GM19324 (cell line): Measurements from ENCODE around the gene PIP5K1B.

Experiments
- ATAC-seq: cut with Tn5 transposase; IDR thresholded peaks from one replicate; pipeline ENCODE4 v1.9.1; 2021; ENCODE audit warnings: mild to moderate bottlenecking, moderate library complexity; ENCODE audit not compliant: unreplicated experiment, low FRiP score

Gene PIP5K1B

DNA sequence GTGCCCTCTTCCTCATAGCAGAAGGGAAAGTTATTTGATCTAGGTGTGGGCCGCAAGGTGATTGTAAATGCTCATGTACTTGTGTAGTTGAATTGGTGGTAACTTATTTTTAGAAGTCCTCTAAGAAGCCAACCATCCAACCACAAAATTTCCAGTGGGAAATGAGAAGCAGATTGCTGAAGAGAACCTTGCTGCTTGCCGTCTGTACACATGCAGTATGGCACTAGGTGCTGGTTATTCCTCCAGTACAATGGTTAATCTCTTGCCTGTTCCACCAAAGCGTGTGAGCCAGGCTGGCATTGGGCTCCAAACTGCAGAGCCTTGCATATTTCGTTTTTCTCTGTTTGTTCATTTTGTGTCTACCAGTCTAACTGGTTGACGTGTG, 28.0 kb downstream of the PIP5K1B start:
- no peak for ATAC-seq

DNA sequence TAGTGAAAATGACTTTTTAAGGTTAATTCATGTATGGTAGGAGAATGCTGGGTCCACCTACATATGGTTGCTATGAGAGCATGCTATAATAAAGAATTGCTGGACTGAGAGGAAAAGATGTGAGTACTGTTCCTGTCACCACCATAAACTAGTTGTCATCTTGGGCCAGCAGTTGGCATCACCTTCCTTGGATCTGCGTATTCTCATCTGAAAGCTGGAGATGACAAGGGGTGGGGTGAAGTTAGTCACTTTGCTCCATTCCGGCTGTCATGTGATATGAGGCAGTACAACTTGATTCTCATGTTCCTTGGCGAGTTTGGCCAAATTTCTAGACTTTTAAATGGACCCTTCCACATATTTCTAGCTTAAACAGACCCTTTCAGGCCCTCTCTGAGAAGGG, 33.3 kb downstream of the PIP5K1B start:
- ATAC-seq, result no peak

DNA sequence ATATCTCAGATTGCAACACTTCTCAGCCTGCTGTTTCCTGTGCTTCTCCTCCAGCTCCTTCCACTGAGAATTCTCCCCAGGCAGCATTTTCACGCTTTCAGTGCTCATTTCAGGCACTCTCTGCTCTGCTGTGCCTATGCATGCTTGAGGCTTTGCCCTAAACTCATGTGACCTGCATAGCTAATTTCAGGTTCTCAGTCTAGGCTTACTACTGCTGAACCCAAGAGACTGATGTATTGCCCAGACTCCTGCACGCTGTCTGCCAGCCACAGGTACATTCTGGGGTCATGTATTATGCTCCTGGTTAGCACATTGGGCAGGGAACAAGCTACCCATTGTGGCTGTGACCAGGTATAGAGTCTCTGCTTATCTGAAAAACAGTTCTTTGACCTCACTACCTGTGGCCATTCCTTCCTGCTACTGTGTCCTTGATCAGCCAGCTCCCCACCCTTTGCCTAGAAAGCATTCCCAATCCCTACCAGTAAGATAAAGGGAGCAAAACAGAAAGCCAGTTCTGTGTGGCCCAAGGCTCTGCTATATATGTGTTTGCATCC, 34.7 kb downstream of the PIP5K1B start:
- ATAC-seq, result no peak

DNA sequence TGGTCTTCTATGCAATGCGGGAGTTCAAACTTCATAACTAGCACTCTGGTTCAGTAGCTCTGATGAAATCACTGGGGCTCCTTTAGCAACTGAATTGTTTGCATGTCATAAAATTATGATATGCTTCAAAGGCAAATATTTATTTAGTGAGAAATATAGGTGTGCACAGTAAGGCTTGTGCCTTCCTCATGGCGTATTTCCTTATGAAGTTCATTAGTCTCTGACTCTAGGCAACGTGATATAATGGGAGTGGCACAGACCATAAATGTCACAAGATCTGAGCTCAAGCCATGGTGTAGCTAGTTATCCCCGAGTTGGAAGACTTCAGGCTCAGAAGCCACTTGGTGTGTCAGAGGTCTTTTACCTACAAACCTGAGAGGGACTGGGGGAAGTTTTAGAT, 35.5 kb downstream of the PIP5K1B start:
- no peak for ATAC-seq

GRCh38 chr9:68741234-68741633, 36.2 kb downstream of the PIP5K1B start:
- no peak for ATAC-seq

GRCh38 chr9:68741704-68742332, 36.8 kb downstream of the PIP5K1B start:
- ATAC-seq, result no peak

- no peak for ATAC-seq
Measured at GRCh38 chr9:68742333-68742730, 37.3 kb downstream of the PIP5K1B start.

DNA sequence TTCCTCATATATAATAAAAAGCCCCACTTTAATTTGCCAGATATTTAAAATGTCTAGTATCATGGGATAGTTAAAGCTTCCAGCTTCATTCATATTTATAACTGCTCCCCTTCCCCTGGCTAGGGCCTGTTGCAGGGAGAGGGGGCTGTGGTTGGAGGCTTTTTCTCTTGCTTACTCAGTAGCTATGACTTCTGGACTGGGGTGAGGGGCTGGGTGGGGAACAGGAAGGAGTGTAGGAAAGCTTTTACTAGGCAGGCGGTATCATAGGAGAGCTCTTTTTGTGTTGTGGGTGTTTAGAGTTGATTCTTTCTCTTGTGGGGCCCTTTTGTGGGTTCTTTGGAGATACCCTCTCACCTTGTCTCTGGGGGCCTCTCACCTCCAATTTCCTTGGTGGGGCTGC, 39.4 kb downstream of the PIP5K1B start:
- no peak for ATAC-seq

- no peak for ATAC-seq
Measured at GRCh38 chr9:68746525-68746924, 41.5 kb downstream of the PIP5K1B start.

DNA sequence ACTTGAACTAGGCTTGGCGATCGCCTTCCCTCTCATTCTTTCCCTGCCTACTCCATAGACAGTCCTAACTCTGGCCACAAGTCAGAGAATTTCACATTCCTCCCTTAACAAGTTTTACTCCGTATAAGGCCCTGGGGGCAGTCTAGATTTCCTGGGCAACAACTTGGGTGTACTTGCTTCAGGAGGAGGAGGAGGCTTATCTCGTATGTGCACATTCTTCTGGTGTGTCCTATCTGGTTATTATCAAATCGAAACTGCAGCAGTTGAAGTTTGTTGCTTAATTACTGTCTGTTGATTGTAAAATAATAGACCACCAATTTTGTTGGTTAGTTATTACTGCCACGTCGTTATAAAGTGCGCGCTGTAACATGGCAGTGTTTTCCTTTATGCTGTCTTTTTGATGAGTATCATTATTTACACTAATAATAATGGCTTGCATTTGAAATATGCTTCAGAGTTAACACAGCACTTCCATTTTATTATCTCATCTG, 42.0 kb downstream of the PIP5K1B start:
- ATAC-seq, result no peak

DNA sequence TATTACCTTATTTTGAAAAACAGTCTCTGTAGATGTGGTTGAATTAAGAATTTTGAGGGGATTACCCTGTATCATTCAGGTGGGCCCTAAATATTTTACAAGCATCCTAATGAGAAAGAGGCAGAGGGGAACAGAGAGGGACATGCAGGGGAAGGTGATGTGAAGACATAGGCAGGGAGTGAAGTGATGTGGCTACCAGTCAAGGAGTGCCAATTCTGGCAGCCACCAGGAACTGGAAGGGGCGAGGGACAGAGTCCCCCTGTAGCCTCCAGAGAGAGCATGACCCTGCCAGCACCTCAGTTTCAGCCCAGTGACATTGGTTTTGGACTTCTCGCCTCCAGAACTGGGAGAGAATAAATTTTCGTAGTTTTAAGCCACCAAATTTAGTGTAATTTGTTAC, 44.1 kb downstream of the PIP5K1B start:
- ATAC-seq, result no peak

DNA sequence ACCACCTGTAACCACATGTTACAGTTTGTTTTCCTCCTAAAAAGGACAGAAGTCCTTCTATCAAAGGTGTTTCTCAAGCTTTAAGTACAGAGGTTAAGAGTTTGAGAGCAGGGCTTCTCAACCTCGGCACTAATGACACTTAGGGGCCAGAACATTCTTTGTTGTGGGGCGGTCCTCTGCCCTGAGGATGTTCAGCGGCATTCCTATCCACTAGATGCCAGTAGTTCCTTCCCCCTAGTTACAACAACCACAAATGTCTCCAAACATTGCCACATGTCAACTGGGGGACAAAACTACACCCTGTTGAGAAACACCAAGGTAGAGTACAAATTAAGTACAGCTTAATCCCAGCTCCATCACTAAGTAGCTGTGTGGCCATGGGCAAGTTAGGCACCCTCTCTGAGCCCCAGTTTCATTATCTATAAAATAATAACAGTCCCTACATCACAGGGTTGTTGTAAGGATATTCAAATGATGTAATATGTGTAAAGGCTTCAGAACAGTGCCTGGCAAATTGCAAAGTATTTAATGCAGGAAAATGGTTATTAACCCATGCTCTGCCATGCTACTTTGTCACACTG, 44.6 kb downstream of the PIP5K1B start:
- ATAC-seq, result no peak

GRCh38 chr9:68750255-68750654, 45.2 kb downstream of the PIP5K1B start:
- no peak for ATAC-seq

DNA sequence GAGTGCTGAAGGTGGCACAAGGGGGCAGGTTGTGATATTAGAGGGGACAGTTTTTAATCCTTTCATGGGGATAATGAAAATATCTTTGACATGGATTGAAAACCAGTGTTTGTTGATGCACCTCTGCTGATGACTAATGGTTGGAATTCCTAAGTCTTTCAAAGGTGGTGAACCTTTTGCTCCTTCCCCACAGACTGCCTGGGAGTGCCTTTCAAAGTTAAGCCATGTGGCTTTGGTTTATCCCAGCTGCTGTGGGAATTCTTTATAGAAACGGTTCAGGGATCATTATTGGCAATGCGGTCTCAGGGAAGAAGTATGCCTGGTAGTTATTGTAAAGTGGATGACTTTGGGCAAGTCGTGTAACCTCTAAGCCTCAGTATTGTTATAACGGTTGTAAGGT, 45.7 kb downstream of the PIP5K1B start:
- ATAC-seq, result no peak

DNA sequence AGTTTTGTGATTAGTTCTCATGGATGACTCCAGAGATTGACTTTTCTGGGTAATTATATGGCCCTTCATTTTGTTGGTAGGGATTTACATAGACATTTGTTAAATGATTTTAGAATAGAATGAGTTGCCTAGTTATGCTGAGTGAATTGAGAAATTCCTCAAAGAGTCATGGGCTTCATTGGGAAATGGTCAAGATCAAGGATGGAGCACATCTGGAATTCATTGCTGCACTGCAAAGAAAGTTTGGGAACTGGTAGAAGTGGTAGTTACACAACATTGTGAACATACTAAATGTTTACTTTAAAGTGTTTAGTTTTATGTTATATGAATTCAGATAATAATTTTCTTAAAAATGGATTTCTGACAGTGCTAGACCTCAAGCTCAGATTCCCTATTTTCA, 46.5 kb downstream of the PIP5K1B start:
- no peak for ATAC-seq

DNA sequence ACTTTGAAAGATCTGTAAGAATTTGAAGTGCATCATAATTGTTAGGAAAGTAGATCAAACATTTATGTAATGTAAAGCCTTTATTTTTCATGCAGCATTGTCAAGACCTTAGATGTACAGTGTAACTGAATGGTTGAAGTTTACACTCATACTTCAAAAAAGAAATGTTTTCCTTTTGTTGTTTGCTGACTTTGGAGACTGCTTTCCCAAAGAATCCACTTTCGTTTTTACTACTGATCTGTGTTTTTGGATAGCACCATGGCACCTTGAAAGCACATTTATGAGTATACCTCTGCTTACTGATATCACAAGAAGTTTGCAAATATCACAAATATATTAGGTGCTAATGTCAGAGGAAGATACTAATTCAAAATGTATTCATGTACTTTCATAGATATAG, 50.0 kb downstream of the PIP5K1B start:
- ATAC-seq, result no peak

DNA sequence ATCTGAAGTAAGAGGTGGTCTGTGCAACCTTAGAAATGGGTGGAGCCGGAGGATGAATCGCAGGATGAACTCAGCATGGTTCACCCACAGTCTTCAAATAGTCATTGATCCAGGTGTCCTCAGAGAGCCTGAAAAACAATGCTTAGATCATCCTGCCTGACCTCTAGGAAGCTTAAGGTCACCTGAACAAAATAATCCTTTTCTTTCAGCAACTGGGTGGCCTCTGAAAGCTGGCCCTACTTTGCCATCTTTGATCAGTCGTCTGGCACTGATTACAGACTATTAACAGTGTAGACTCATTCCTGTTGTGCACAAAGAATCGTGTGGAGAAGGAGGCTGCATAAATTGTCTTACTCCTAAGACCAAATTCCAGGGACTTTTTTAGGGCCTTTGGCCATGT, 50.7 kb downstream of the PIP5K1B start:
- ATAC-seq, result no peak

DNA sequence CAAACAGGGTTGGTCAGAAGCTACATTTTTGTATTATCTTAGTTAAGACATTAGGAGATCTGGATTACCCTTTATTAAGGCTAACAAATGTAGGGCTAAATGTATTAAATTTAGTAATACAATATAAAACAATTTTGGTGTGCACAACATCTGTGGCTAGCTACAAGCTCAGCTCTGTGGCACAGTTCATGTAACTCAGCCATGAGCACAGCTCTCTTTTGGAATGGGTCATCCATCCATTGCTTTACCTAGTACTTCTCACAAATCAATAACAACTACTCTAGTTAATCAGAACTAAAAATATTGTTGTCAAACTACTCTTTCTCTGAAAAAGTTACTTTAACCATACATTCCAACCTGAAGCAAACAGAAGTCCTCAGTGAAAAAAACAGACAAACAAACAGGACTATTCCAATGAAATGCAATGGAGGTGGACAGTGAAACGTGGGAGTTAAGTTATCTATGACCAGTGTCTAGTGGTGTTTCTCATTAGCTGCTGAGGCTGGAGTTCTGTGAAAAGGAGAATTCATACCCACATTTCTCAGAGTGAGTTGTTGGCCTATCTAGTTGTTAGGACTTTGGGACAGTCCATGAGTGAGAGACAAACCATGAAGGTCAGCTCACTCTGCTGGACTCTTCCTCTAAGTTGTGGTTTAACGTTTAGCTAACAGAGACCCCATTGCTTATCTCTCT, 55.1 kb downstream of the PIP5K1B start:
- no peak for ATAC-seq

GRCh38 chr9:68760674-68761333, 55.8 kb downstream of the PIP5K1B start:
- ATAC-seq, result no peak

- no peak for ATAC-seq
Measured at GRCh38 chr9:68762570-68762969, 57.5 kb downstream of the PIP5K1B start.

DNA sequence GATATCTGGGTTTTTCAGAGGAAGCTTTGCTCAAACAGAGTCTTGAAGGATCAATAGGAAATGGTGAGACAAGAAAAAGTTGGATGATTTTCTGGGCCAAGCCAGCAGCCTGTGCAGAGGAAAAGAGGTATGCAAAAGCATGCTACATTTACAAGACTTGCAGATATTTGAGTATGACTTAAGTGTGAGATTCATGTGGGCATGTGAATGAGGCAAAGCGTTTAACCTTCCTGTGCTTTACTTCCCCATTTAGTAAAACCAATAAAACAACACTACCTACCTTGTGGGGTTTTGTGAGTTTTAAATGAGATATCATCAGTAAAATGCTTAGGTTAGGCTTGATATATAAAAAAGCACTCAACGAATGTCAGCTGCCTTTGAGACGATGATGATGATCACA, 58.1 kb downstream of the PIP5K1B start:
- ATAC-seq, result no peak
